Calu3 (cell line): ENCODE data around the gene PCYT2. TPM values are rescaled to one million over a fixed set of nuclear protein-coding genes. Genes with fewer than 3 reads are reported as not detected.

Experiments
- BruUV-seq: library from RNA; stranded (reverse); fragments of 400-500 nt; replicated peaks from 2 replicates; lab custom pipeline; 2021; lab: Mats Ljungman, UMichigan
- CTCF ChIA-PET: fragments of 300-600 bp; sonication (Branson Sonifier 250); formaldehyde crosslinking; loops from one replicate; lab custom pipeline; 2022; ENCODE audit warnings: antibody characterized with exemption; lab: Charles Lee
- DNase-seq: peaks from one replicate; pipeline ENCODE4 v3.0.0; 2022
- H3K27ac Mint-ChIP-seq: one replicate; pipeline ENCODE4 v1.8.0; 2022; ENCODE audit warnings: mixed read lengths; ENCODE audit not compliant: unreplicated experiment
- H3K27me3 Mint-ChIP-seq: one replicate; pipeline ENCODE4 v1.8.0; 2022; ENCODE audit warnings: mixed read lengths; ENCODE audit not compliant: unreplicated experiment
- H3K36me3 Mint-ChIP-seq: one replicate; pipeline ENCODE4 v1.8.0; 2022; ENCODE audit warnings: mild to moderate bottlenecking, moderate library complexity, mixed read lengths; ENCODE audit not compliant: insufficient read depth, unreplicated experiment
- H3K4me1 Mint-ChIP-seq: one replicate; pipeline ENCODE4 v1.8.0; 2022; ENCODE audit warnings: mild to moderate bottlenecking, low read depth, mixed read lengths; ENCODE audit not compliant: unreplicated experiment
- H3K4me3 Mint-ChIP-seq: one replicate; pipeline ENCODE4 v1.8.0; 2022; ENCODE audit warnings: mild to moderate bottlenecking, low read depth, moderate library complexity, mixed read lengths; ENCODE audit not compliant: unreplicated experiment
- H3K9me3 Mint-ChIP-seq: one replicate; pipeline ENCODE4 v1.8.0; 2022; ENCODE audit warnings: low read depth, mixed read lengths; ENCODE audit not compliant: unreplicated experiment
- CTCF ChIP-seq: fragments of 200-600 bp; IDR thresholded peaks from one replicate; pipeline ENCODE4 v1.8.0; 2022; ENCODE audit warnings: antibody characterized with exemption; ENCODE audit not compliant: unreplicated experiment
- intact Hi-C: fragments of 100-400 bp; cut with micrococcal nuclease; formaldehyde crosslinking; loops from one replicate; pipeline ENCODE4 v1.10.0; 2022; ENCODE audit not compliant: unreplicated experiment
- total RNA-seq: library from RNA; stranded (reverse); gene quantifications from 2 replicates; pipeline ENCODE4 v1.2.3, GENCODE V29; 2022

PCYT2 gene
- total RNA-seq, 1 experiment from 2014 or later: 58.4 TPM

- Mint-ChIP-seq H3K4me3 (peak overlapping the region; percentile 75), H3K27ac (peak overlapping the region; percentile 87), H3K4me1 (peaks cover 8% of the 10 kb centered on the region), H3K9me3 (no peaks in the 10 kb centered on the region), H3K36me3 (peaks cover 71% of the 10 kb centered on the region), H3K27me3 (no peaks in the 10 kb centered on the region)
- CTCF ChIA-PET: interaction anchor here (0.7 kb wide), 1 partner anchor 188 kb away, joined by 4 read pairs; the partner anchor contains the start of gene ARL16
- TSS peak; percentile 65 for BruUV-seq
- intact Hi-C loops: no loop called here
- peak; percentile 96 for DNase-seq
- TF ChIP-seq CTCF: peak; percentile 21
Measured at GRCh38 chr17:81871387-81872230, 39.6 kb downstream of the PCYT2 start.

- Mint-ChIP-seq H3K27ac (peak within 1 kb of the TSS; percentile 90), H3K27me3 (no peaks in the 10 kb centered on the region), H3K9me3 (no peaks in the 10 kb centered on the region), H3K4me1 (peaks cover 12% of the 10 kb centered on the region), H3K4me3 (peak within 1 kb of the TSS; percentile 75), H3K36me3 (peaks cover 78% of the 10 kb centered on the region)
- CTCF ChIA-PET: no interaction called here
- no peak for DNase-seq
- TF ChIP-seq CTCF: no peak
- no TSS peak for BruUV-seq
- intact Hi-C loops: no loop called here
Measured at GRCh38 chr17:81870981-81871386, 40.2 kb downstream of the PCYT2 start, which contains the start of gene ARHGDIA. Gene ARHGDIA, minus strand, starts transcription at chr17:81871337. Its CDS starts 1,407 bp downstream, at chr17:81869930.

GRCh38 chr17:81870131-81870980 lies 40.8 kb downstream of the PCYT2 start:
- no TSS peak for BruUV-seq

More at GRCh38 chr17:81870131-81870980, 40.8 kb downstream of the PCYT2 start:
- Mint-ChIP-seq H3K27ac (peak overlapping the region; percentile 90), H3K27me3 (no peaks in the 10 kb centered on the region), H3K4me3 (peak overlapping the region; percentile 75), H3K36me3 (peaks cover 84% of the 10 kb centered on the region), H3K4me1 (peaks cover 19% of the 10 kb centered on the region), H3K9me3 (no peaks in the 10 kb centered on the region)
- intact Hi-C loops: no loop called here
- no peak for TF ChIP-seq CTCF
- CTCF ChIA-PET: no interaction called here
- peak; percentile 34 for DNase-seq
